ENCODE results near the gene SF3A1.

DNA sequence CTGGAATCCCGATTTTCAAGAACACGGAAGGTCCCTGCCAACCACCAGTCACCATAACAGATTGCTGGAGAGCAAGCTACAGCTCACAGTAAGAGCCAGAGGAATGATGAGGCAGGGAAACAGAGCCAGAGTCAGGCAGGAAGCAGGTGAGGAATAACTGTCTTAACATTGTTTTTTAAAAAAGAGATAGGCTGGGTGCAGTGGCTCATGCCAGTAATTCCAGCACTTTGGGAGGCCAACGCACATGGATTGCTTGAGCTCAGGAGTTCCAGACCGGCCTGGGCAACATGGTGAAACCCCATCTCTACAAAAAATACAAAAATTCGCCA, 53.9 kb downstream of the SF3A1 start:
- TF ChIP-seq, protein P1, sequence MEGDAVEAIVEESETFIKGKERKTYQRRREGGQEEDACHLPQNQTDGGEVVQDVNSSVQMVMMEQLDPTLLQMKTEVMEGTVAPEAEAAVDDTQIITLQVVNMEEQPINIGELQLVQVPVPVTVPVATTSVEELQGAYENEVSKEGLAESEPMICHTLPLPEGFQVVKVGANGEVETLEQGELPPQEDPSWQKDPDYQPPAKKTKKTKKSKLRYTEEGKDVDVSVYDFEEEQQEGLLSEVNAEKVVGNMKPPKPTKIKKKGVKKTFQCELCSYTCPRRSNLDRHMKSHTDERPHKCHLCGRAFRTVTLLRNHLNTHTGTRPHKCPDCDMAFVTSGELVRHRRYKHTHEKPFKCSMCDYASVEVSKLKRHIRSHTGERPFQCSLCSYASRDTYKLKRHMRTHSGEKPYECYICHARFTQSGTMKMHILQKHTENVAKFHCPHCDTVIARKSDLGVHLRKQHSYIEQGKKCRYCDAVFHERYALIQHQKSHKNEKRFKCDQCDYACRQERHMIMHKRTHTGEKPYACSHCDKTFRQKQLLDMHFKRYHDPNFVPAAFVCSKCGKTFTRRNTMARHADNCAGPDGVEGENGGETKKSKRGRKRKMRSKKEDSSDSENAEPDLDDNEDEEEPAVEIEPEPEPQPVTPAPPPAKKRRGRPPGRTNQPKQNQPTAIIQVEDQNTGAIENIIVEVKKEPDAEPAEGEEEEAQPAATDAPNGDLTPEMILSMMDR (IDR thresholded peaks at IDR 0.05; ENCODE audit: low read depth, low read length): no peak
- no peak for TF ChIP-seq EZH2phosphoT487 (IDR thresholded peaks at IDR 0.05; ENCODE audit: low read depth)

Measured in OCI-LY3 (cell line).